HEK293 (cell line): ENCODE results near the gene PCCA.

ENCODE experiments used
- CTCF ChIA-PET: fragments of 350-600 bp; formaldehyde crosslinking; extraction: SDS; loops from one replicate; lab custom pipeline; 2021; ENCODE audit warnings: antibody characterized with exemption; lab: Yijun Ruan, JAX
- POLR2A ChIA-PET: fragments of 300-600 bp; formaldehyde crosslinking; extraction: SDS; loops from one replicate; lab custom pipeline; 2020; ENCODE audit warnings: antibody characterized with exemption, inconsistent platforms; lab: Yijun Ruan, JAX
- H3K27ac ChIP-seq: fragments of 200-500 bp; sonication (Bioruptor generic); 2 replicates; pipeline ENCODE4 v1.5.1; 2014; ENCODE audit warnings: low read depth, low read length, control low read depth, inconsistent platforms; ENCODE audit errors: extremely low read depth
- H3K36me3 ChIP-seq, 2 experiments: fragments of 200-500 bp in 1 of 2; sonication (Bioruptor generic) in 1 of 2; 1 replicate in 1 of 2; 2 replicates in 1 of 2; pipeline ENCODE4 v1.5.1; 2014 to 2017; ENCODE audit warnings: inconsistent platforms in 2 of 2, low read length in 2 of 2; ENCODE audit not compliant: control insufficient read depth in 2 of 2, insufficient read depth in 1 of 2
- H3K4me1 ChIP-seq: fragments of 200-500 bp; sonication (Bioruptor generic); 2 replicates; pipeline ENCODE4 v1.5.1; 2014; ENCODE audit warnings: mild to moderate bottlenecking, low read length, inconsistent platforms; ENCODE audit not compliant: control insufficient read depth, insufficient read depth
- H3K4me3 ChIP-seq: 2 replicates; pipeline ENCODE4 v1.5.1; 2011; ENCODE audit warnings: low read depth, mild to moderate bottlenecking, control low read depth, low read length, moderate library complexity
- H3K9me3 ChIP-seq: fragments of 200-500 bp; sonication (Bioruptor generic); 2 replicates; pipeline ENCODE4 v1.5.1; 2014; ENCODE audit warnings: low read depth, low read length, inconsistent platforms; ENCODE audit not compliant: control insufficient read depth, insufficient read depth
- BCL11A ChIP-seq: fragments of 450-650 bp; formaldehyde crosslinking; IDR thresholded peaks from 2 replicates; pipeline ENCODE4 v1.5.1; 2016; ENCODE audit warnings: low read depth, missing biosample characterization, missing genetic modification characterization
- BCL11B ChIP-seq: fragments of 450-650 bp; formaldehyde crosslinking; IDR thresholded peaks from 2 replicates; pipeline ENCODE4 v1.5.1; 2016; ENCODE audit warnings: low read depth, missing biosample characterization, missing genetic modification characterization
- IKZF3 ChIP-seq: fragments of 450-650 bp; IDR thresholded peaks from 2 replicates; pipeline ENCODE4 v1.5.0; 2018; ENCODE audit warnings: missing biosample characterization, mild to moderate bottlenecking, missing genetic modification characterization, moderate library complexity
- ZBTB8A ChIP-seq: fragments of 450-650 bp; formaldehyde crosslinking; IDR thresholded peaks from 2 replicates; pipeline ENCODE4 v1.5.1; 2016; ENCODE audit warnings: missing biosample characterization, missing genetic modification characterization
- ZNF112 ChIP-seq: fragments of 450-650 bp; formaldehyde crosslinking; IDR thresholded peaks from 2 replicates; pipeline ENCODE4 v1.5.0; 2017; ENCODE audit warnings: missing biosample characterization, missing genetic modification characterization
- ZNF133 ChIP-seq: fragments of 450-650 bp; formaldehyde crosslinking; IDR thresholded peaks from 2 replicates; pipeline ENCODE4 v1.5.1; 2016; ENCODE audit warnings: missing biosample characterization, missing genetic modification characterization
- ZNF16 ChIP-seq: fragments of 450-650 bp; formaldehyde crosslinking; IDR thresholded peaks from 2 replicates; pipeline ENCODE4 v1.5.1; 2016; ENCODE audit warnings: low read depth, missing biosample characterization, missing genetic modification characterization
- ZNF174 ChIP-seq: fragments of 450-650 bp; formaldehyde crosslinking; IDR thresholded peaks from 2 replicates; pipeline ENCODE4 v1.5.0; 2017; ENCODE audit warnings: missing biosample characterization, mild to moderate bottlenecking, missing genetic modification characterization
- ZNF175 ChIP-seq: fragments of 450-650 bp; formaldehyde crosslinking; IDR thresholded peaks from 2 replicates; pipeline ENCODE4 v1.5.1; 2016; ENCODE audit warnings: missing biosample characterization, missing genetic modification characterization
- ZNF341 ChIP-seq: fragments of 450-650 bp; formaldehyde crosslinking; IDR thresholded peaks from 2 replicates; pipeline ENCODE4; 2016; ENCODE audit warnings: low read depth, missing biosample characterization, missing genetic modification characterization
- ZNF391 ChIP-seq: fragments of 450-650 bp; formaldehyde crosslinking; IDR thresholded peaks from 2 replicates; pipeline ENCODE4 v1.5.1; 2016; ENCODE audit warnings: low read depth, missing biosample characterization, missing genetic modification characterization, borderline replicate concordance
- ZNF513 ChIP-seq: fragments of 450-650 bp; IDR thresholded peaks from 2 replicates; pipeline ENCODE4 v1.5.1; 2018; ENCODE audit warnings: missing biosample characterization, missing genetic modification characterization
- ZNF530 ChIP-seq: fragments of 450-650 bp; formaldehyde crosslinking; IDR thresholded peaks from 2 replicates; pipeline ENCODE4 v1.5.1; 2016; ENCODE audit warnings: low read depth, missing biosample characterization, missing genetic modification characterization
- ZNF558 ChIP-seq: fragments of 450-650 bp; formaldehyde crosslinking; IDR thresholded peaks from 2 replicates; pipeline ENCODE4 v1.5.1; 2016; ENCODE audit warnings: missing biosample characterization, missing genetic modification characterization
- ZNF561 ChIP-seq: fragments of 450-650 bp; IDR thresholded peaks from 2 replicates; pipeline ENCODE4 v1.5.1; 2018; ENCODE audit warnings: missing biosample characterization, missing genetic modification characterization, borderline replicate concordance
- ZNF658 ChIP-seq: fragments of 450-650 bp; formaldehyde crosslinking; IDR thresholded peaks from 2 replicates; pipeline ENCODE4; 2016; ENCODE audit warnings: missing biosample characterization, missing genetic modification characterization
- ZNF677 ChIP-seq: fragments of 450-650 bp; IDR thresholded peaks from 2 replicates; pipeline ENCODE4 v1.5.0; 2018; ENCODE audit warnings: missing biosample characterization, mild to moderate bottlenecking, missing genetic modification characterization, moderate library complexity
- ZNF777 ChIP-seq: fragments of 450-650 bp; formaldehyde crosslinking; IDR thresholded peaks from 2 replicates; pipeline ENCODE4 v1.5.1; 2017; ENCODE audit warnings: missing biosample characterization, missing genetic modification characterization, borderline replicate concordance
- ZNF830 ChIP-seq: fragments of 450-650 bp; IDR thresholded peaks from 2 replicates; pipeline ENCODE4 v1.5.0; 2018; ENCODE audit warnings: missing biosample characterization, missing genetic modification characterization, low read depth, mild to moderate bottlenecking, moderate library complexity
- ZNF837 ChIP-seq: fragments of 450-650 bp; formaldehyde crosslinking; IDR thresholded peaks from 2 replicates; pipeline ENCODE4 v1.5.1; 2016; ENCODE audit warnings: missing biosample characterization, missing genetic modification characterization
- ZSCAN23 ChIP-seq: fragments of 450-650 bp; formaldehyde crosslinking; IDR thresholded peaks from 2 replicates; pipeline ENCODE4 v1.5.1; 2016; ENCODE audit warnings: missing biosample characterization, missing genetic modification characterization
- ZSCAN30 ChIP-seq: fragments of 450-650 bp; IDR thresholded peaks from 2 replicates; pipeline ENCODE4 v1.5.1; 2018; ENCODE audit warnings: missing biosample characterization, mild to moderate bottlenecking, missing genetic modification characterization, moderate library complexity
- TF ChIP-seq, protein P1 (sequence below): fragments of 450-650 bp; formaldehyde crosslinking; IDR thresholded peaks from 2 replicates; pipeline ENCODE4 v1.5.1; 2016; ENCODE audit warnings: missing biosample characterization, missing genetic modification characterization
- TF ChIP-seq, protein P2 (sequence below): fragments of 450-650 bp; formaldehyde crosslinking; IDR thresholded peaks from 2 replicates; pipeline ENCODE4 v1.5.1; 2016; ENCODE audit warnings: missing biosample characterization, missing genetic modification characterization

The PCCA gene

DNA sequence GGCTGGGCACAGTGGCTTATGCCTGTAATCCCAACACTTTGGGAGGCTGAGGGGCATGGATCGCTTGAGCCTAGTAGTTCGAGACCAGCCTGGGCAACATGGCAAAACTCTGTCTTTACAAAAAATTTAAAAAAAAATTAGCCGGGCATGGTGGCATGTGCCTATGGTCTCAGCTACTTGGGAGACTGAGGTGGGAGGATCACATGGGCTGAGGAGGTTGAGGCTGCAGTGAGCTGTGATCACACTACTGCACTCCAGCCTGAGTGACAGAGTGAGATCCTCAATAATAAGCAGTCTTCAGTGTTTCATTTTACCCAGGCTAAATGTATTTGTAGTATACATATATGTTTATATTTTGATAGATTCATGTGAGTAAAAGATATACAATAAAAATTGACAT, 414.7 kb downstream of the PCCA start:
- TF ChIP-seq BCL11A (no peak), ZNF341 (tag by site-specific recombination) (no peak), ZNF558 (tag by site-specific recombination) (no peak), ZNF837 (tag by site-specific recombination) (no peak), ZNF777 (tag by site-specific recombination) (no peak), ZNF112 (tag by site-specific recombination) (no peak), ZNF830 (tag by site-specific recombination) (no peak), ZNF16 (tag by site-specific recombination) (no peak), ZSCAN23 (tag by site-specific recombination) (no peak), ZSCAN30 (tag by site-specific recombination) (no peak), ZNF133 (tag by site-specific recombination) (no peak), ZNF174 (tag by site-specific recombination) (no peak), ZNF391 (tag by site-specific recombination) (no peak), ZBTB8A (tag by site-specific recombination) (no peak), ZNF175 (no peak), IKZF3 (tag by site-specific recombination) (no peak)
- TF ChIP-seq, protein P1, sequence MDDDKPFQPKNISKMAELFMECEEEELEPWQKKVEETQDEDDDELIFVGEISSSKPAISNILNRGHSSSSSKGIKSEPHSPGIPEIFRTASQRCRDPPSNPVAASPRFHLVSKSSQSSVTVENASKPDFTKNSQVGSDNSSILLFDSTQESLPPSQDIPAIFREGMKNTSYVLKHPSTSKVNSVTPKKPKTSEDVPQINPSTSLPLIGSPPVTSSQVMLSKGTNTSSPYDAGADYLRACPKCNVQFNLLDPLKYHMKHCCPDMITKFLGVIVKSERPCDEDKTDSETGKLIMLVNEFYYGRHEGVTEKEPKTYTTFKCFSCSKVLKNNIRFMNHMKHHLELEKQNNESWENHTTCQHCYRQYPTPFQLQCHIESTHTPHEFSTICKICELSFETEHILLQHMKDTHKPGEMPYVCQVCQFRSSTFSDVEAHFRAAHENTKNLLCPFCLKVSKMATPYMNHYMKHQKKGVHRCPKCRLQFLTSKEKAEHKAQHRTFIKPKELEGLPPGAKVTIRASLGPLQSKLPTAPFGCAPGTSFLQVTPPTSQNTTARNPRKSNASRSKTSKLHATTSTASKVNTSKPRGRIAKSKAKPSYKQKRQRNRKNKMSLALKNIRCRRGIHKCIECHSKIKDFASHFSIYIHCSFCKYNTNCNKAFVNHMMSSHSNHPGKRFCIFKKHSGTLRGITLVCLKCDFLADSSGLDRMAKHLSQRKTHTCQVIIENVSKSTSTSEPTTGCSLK (tag by site-specific recombination) = no peak
- TF ChIP-seq, protein P2, sequence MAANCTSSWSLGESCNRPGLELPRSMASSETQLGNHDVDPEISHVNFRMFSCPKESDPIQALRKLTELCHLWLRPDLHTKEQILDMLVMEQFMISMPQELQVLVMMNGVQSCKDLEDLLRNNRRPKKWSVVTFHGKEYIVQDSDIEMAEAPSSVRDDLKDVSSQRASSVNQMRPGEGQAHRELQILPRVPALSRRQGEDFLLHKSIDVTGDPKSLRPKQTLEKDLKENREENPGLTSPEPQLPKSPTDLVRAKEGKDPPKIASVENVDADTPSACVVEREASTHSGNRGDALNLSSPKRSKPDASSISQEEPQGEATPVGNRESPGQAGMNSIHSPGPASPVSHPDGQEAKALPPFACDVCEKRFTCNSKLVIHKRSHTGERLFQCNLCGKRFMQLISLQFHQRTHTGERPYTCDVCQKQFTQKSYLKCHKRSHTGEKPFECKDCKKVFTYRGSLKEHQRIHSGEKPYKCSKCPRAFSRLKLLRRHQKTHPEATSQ (tag by site-specific recombination) = no peak
- Histone ChIP-seq H3K4me1 (peaks cover 5% of the 10 kb centered on the region), H3K9me3 (no peaks in the 10 kb centered on the region), H3K36me3 (no peaks in the 10 kb centered on the region), H3K4me3 (no peak overlapping the region), H3K27ac (no peak overlapping the region)
- ChIA-PET CTCF (interaction anchor here (0.6 kb wide), 1 partner anchor 93 kb away, joined by 3 read pairs; no protein-coding TSS in a partner anchor), POLR2A (no interaction called here)

GRCh38 chr13:100506154-100506553, 417.3 kb downstream of the PCCA start:
- H3K4me1 ChIP-seq = peaks cover 6% of the 10 kb centered on the region
- H3K9me3 ChIP-seq = no peaks in the 10 kb centered on the region
- no peak overlapping the region for H3K27ac ChIP-seq
- no peaks in the 10 kb centered on the region for H3K36me3 ChIP-seq
- ChIA-PET CTCF (no interaction called here), POLR2A (no interaction called here)
- no peak overlapping the region for H3K4me3 ChIP-seq
- TF ChIP-seq ZNF513 = no peak
- TF ChIP-seq ZNF561 (tag by site-specific recombination) = no peak
- no peak for TF ChIP-seq ZNF658
- no peak for TF ChIP-seq ZNF530 (tag by site-specific recombination)
- TF ChIP-seq BCL11B (tag by site-specific recombination) = no peak
- TF ChIP-seq ZNF677 (tag by site-specific recombination) = no peak
- TF ChIP-seq, all 188 proteins: peak for 0
